Measurements from ENCODE around the gene LRP1. TPM values are rescaled to one million over a fixed set of nuclear protein-coding genes. Genes with fewer than 3 reads are reported as not detected.

LRP1 gene
- total RNA-seq, 1 donor from 2014 or later = 108 TPM

DNA sequence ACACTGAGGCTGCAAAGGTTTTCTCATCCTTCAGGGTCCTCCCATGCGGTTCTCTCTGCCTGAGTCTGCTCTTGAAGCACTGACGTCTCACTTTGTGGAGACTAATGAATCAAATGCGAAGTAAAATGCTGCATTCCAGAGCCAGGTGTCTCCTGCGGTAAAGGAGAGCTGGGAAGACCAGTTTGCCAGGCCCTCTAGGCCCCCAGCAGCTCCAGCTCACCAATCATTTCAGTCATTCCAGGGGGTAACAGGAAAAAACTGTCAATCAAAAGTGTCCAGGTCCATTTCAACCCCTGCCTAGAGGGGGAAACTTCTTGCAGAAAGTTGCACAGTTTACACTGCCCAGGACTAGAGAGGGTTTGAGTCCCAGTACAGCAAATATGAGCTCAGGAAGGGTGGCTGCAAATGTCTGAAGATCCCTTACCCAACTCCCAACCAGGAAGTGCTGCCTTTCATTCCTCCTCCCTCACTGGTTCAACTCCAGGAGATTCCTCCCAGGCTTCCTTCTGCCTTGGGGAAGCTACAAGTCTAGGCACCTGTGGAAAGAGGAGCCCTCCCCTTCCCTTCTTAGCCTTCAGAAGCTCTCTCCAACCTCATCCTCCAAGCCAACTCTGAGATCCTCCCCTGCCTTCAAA, 85.6 kb downstream of the LRP1 start:
- intact Hi-C loops (cut with micrococcal nuclease) = no loop called here
- ATAC-seq (no peak), DNase-seq (no peak)

DNA sequence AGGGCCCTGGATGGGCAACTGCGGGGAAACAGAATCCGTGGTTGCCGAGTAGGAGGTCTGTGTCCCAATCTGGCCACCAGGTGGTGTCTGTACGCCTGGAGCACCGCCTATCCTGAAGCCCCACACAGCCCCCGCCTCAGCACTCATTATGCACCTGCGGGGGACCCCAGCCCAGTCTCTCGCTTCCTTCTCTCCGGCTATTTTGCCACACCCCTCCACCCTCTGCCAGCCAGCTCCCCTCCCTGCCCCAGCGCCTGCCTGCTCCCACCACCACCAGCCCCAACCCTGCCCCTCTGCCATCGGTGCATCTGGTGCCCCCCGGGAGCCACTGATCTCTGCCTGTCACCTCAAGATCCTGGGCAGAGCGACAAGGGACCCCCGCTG, 86.1 kb downstream of the LRP1 start:
- peak; percentile 74 for DNase-seq
- peak; percentile 67 for ATAC-seq
- intact Hi-C loops (cut with micrococcal nuclease) = no loop called here

DNA sequence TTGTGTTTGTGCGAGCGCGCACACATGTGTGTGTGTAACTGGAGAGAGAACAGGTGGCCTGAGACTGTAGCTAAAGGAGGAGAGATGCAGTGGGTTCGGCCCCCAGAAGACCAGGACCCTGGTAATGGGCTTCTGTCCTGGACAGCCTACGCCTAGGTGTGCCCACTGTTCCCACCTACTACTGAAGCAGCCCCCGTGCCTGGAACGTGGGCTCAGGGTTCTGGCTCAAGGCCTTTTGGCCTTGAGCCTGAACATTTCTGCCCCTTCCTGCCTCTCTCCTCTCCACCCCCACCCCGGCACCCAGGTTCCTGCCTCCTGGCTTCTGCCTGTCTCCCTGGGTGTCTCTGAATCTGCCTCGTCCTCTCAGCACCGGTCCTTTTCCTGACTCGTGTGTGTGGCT, 86.8 kb downstream of the LRP1 start:
- intact Hi-C loops (cut with micrococcal nuclease) = no loop called here
- DNase-seq = no peak
- ATAC-seq = no peak

DNA sequence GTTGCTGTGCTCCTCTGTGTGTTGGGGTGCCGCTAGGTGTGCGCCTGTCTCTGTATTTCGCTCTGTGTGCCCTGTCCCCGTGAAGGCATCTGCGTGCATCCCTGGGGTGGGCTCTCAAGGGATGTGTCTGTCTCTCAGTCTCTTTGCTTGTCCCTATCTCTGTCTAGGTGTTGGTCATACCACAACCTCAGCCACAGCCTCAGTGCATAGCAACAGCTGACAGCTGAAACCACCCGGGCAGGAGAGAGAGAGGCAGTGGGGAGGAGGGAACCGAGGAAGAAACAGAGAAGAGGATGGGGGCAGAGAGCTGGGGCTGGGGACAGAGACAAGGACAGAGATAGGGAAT, 87.4 kb downstream of the LRP1 start:
- intact Hi-C loops (cut with micrococcal nuclease) = no loop called here
- ATAC-seq = no peak
- DNase-seq = no peak

DNA sequence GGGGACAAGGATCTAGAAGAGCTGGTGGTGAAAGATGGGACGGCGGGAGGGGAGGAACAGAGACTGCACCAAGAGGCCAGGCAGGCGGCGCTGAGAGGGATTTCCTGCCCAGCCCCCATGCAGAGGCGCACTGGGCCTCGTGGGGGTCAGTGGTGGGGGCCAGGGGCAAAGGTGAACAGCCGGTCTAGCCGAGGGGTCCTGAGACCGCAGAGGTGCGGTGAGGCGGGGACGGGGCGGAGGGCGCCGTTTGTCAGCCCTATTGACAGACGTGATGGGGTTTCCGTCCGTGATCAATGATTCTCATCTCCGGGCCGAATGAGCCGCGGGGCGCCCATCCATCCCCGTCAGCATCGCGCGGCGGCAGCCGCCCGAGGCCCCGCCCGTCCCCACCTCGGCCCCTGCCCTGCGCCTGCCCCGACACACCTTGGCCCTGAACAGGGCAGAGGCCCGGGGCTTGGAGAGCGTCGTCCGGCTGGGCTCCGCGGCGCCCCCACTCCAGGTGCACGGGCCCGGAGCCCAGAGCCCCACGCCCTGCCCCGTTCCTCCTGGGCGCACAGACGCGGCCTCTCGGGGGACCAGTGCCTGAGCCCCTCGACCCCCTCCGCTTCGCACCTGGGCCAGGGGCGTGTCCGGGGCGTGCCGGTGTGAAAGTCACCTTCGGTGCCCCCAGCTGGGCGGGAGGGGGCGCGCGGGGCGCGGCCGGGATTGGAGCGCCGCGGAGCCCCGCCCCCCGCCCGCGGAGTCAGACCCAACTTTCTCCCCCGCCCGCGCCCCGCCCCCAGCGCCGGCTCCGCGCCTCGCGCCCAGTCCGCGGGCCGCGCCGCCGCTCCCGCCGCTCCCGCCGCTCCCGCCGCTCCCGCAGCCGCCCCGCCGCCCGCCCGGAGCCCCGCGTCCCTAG, 88.0 kb downstream of the LRP1 start, which contains the start of gene NXPH4:
Gene NXPH4, plus strand, starts transcription at position 781 of the 898 bp plus-strand sequence. CDS start 176 bp downstream, outside the sequence.
- ATAC-seq (peak; percentile 9), DNase-seq (peak; percentile 71)
- intact Hi-C loops (cut with micrococcal nuclease) = no loop called here

DNA sequence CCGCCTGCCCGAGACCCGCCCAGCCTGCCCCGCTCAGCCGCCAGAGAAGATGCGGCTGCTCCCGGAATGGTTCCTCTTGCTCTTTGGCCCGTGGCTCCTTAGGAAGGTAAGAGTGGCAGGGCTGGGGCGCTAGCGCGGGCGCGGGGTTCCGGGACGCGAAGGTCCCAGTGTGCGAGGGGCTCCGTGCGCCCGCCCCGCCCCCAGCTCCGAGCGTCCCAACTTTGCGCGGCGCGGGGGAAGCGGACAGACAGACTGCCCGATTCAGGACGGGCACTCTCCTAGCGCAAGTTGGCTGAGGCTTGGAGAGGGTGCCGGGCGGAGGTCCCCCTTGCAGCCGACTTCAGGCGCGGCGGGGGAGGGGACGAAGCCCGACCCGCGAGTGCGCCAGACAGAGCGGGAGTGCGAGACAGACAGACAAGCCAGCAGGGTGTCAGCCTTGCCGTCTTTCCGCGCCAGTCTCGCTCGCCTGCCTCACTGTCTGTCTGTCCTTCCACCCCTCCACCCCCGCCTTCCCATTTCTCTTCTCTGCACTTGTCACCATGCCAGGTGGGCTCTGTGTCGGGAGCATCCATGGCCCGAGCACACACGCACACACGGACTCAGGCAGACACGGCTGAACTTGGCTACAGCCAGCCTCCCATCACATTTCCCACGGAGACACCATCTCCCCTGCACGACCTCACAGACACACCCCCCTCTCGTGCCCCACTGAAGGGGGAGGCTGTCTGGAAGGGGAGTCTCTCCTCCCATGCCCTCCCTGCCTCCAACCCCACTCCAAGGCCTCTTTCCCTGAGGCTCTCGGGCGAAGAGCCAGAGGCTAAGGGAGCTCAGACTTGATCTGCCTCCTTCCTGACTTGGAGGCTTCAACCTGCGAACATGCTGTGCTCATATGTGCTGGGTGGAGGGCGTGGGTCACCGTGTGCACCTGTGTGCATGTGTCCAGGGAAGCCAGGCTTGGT, 88.9 kb downstream of the LRP1 start:
- no peak for DNase-seq
- no peak for ATAC-seq
- intact Hi-C loops (cut with micrococcal nuclease) = no loop called here

DNA sequence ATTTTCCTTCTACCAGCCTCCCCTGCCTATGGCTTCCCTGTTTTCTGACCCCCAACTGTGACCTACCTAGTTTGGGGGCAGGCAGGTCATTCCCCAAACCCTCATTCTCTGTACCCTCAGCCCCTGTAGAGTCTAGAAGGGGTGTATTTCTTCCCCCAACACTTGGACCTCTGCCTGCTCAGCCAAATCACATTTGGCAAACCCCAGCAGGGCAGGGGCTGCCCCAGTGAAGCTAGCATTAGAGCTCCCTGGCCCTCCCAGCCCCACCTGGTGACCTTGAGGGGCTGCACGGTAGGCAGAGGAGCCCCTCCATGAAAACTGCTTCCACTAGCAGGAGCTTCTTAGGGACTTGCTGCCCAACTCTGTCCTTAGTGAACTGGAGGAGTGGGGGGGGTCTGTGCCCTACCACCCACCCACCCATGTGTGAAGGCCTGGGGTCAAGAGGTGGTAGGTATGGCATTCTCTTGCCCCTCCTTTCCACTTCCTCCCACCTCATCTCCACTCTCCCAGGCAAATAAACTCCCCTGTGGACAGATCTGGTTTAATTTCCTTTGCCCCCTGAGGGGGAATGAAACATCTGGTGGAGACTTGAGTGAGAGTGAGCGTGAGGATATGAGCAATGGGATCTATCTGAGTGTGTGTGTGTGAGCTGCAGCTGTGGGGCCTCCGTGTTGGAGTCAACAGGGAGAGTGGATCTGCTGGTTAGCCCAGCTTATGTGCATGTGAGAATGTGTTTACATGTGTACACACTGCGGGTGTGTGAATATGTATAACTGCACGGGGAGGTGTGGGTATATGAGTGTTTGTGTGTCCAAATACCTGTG, 90.0 kb downstream of the LRP1 start:
- no peak for ATAC-seq
- intact Hi-C loops (cut with micrococcal nuclease) = no loop called here
- no peak for DNase-seq

DNA sequence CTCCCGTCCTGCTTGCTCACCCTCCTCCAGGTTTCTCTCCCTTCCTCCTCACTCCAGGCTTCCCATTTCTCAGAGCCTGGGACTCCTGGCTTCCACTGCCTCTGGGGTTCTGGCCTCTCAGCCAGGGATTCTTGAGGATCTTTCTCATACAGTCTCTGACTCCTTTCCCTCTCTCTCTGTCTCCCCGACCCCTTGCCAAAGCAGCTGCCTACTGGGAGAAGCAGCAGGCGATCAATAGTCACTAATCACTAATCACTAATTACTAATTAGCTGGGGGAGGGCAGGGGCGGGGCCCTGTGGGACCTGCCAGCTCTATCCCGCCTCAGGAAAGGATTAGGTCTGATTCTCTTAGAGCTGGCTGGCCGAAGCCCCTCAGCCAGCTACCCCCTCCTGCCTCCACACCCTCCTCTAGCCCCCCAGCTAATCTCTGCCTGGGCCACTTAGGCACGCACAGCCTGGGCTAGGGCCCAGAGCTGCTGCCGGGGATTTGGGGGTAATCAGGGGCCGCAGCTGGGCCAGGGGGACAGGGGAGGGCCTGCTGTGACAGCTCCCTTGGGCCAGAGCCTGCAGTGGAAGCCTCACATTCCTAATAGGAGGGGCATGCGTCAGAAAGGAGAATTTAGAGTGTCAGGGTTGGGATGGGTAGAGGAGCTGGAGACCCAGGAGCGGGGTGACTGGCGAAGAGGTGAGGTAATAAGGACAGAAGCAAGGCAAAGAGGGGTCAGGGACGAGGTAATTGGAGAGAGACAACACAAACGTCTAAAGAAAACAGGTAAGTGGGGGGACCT, 91.1 kb downstream of the LRP1 start:
- intact Hi-C loops (cut with micrococcal nuclease) = no loop called here
- no peak for DNase-seq
- no peak for ATAC-seq

DNA sequence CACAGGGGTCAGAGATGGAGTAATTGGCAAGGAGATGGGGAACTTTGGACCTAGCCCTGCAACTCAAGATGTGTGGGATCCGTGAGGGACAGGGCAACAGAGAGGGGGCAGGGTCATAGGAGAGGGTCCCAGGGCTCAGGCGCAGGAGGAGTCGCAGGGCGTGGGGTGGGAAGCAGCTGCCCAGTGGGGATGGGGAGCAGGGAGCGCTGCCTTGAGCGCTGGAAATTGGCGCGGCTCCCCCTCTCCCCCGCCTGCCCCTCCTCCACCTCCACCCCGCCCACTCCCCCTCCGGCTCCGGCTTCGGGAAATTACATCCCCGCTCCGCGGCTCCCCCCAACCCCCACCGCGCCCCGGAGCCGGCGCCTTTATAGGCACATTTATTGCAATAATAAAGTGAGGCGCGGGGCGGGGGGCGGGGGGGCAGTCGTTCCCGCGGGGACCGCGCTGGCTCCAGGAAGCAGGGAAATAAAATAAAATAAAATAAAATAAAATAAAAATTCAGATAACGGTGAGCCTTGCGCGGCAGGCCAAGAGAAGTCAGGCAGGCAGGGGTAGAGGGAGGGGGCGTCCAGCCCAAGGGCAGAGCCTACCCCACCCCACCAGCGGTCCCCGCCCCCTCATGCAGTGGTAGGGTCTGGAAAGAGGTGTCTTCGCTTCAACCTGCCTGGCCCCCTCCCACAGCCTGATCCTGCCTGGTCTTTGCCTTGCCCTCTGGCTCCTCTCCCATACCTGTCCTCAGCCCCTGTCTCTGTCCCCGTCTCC, 91.9 kb downstream of the LRP1 start:
- DNase-seq (no peak), ATAC-seq (no peak)
- intact Hi-C loops (cut with micrococcal nuclease) = no loop called here

DNA sequence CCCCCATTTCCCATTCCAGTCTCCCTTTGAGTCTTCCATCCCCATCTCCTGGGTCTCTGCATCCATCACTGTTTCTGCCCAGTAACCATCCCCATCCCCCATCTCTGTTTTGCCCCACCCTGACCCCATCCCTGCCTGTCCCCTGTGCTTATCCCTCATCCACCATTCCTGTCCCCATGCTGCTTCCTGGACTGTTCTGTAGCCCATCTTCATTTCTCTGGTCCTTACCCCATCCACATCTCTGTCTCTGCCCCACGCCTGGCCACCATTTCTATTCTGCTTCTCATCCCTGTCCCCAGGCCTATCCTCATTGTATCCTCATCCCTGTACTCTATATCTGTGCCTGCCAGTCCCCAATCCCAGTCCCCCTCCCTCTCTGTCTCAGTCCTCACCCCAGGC, 92.5 kb downstream of the LRP1 start:
- DNase-seq = no peak
- intact Hi-C loops (cut with micrococcal nuclease) = no loop called here
- ATAC-seq = no peak

DNA sequence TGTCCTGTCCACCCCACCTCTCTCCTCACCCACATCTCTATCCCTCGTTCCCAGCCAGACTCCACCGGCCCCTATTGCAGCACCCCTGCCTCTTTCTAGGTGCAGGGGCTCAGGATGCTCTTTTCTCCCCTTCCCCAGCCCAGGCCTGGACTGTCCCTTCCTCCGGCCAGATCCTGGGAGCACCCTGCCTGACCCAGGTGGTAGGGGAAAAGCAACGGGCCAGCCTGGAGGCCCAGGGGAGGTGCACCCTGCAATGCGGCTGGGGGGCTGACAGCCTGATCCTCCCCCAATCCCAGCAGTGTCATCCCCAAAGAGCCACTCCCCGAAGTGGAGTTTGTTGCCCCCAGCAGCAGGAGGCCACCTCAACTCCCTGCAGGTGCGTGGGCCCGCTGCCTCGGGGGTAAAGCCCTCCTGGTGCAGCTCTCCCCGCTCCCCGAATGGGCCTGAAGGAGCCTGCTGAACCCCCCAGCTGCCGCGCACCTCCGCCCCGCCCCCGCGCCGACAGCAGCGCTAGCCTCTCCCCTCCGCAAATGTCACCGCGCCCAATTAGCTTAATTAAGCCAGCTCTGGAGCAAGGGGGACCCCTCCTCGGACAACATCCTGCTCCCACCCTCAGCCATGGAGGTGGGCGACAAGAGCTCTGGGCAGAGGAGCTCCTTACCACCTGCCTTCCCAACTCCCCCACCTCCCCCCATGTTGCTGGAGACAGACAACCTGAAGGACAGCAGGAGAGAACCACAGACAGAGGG, 93.1 kb downstream of the LRP1 start:
- ATAC-seq (no peak), DNase-seq (no peak)
- intact Hi-C loops (cut with micrococcal nuclease) = no loop called here

DNA sequence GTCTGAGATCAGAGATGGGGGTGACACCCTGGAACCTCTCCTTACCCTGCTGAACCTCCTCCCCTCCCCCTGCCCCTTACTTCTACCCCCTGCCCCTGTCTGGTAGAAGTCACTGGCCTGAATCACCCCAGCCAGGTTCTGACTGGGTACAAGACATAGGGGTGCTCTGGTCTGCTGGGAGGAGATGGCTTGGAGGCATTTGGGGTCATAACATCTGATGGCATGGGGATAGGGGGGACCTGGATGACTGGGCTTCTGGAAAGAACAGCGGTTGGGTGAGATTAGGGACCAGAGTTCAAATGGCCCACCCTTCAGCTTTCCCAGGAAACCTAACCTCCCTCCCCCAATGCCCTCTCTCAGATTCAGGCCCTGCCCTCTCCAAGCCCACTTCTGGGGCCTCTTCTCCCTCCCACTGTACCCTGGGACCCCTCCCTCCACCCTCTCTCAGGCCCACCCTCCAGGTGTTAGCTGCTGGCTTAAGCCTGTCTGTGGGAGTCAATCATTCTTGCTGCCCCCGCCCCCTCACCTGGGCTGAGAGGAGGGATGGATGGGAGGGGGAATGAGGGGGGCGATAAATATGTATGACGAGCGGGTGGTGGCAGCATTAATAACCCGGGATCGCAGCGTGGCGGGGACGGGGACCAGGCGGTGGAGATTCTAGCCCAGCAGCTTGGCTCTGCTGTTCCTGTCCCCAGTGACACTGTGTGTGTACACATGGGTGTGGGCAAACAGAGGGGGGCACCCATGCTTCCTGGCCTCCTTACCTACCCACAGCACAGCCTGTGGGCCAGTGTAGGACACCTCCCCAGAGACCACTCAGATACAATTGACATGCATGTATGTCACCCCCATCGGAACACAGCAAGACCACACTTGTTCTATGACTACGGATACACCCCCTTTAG, 94.3 kb downstream of the LRP1 start:
- intact Hi-C loops (cut with micrococcal nuclease) = no loop called here
- DNase-seq (no peak), ATAC-seq (no peak)

DNA sequence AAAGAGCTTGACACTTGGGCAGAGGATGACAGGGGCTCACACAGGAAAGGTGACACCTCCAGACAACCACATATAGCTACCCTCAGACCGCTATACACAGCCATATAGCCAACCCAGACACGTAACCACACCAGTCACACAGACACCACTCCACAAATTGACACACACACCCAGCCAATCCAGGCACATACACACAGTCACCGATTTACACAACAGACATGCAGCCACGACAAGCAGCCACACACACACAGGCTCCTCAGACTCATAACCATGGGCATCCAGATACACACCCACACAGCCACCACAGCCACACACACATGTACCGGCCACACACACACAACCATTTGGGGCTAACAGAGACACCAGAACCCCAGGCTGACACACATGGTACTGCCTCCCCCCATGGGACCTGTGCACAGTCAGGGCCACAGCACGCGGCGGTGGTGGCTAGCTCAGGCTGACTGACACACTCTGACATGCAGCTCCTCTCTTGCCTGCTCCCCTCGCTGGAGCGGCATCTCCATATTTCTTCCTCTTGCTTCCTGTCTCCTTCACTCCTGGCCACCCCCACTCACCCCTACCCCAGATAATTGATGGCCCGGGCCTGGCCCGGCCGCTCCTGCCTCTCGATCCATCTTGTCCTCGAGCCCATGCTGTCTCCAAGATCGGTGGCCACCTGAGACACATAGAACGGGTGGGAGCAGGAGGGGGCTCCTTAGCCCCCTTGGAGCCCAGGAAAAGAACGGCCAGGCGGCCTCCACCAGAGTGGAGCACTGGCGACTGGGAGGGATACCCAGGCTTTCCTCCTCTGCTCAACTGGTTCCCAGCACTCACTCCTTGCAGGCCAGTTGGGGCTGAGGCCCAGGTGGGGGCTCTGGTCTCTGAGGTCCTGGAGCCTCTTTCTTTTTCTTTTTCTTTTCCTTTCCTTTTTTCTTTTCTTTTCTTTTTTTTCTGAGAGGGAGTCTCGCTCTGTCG, 95.2 kb downstream of the LRP1 start:
- intact Hi-C loops (cut with micrococcal nuclease) = no loop called here
- no peak for DNase-seq
- ATAC-seq = no peak

DNA sequence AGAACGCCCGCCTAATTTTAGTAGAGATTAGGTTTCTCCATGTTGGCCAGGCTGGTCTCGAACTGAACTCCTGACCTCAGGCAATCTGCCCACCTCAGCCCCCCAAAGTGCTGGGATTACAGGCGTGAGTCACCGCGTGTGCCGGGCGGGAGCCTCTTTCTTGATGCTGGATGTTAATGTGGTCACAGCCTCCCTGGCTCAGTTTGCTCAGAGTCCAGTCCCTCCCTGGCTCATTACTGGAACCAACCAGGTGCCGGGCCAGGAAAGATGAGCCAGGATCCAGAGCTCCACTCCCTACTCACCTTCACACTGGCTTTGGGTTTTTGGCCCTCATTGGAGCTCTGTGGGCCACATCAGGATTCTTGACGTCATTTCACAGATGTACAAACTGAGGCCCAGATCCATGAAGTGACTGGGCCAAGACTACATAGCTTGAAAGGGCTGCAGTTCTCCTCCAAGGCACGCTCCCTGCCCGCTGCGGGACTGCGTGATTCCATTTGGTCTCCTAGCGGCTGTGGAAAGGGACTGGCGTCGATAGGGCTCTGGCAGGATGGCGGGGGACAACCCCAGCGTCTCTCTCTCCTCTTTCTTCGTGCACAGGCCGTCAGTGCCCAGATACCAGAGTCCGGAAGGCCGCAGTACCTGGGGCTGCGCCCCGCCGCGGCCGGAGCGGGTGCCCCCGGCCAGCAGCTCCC, 96.1 kb downstream of the LRP1 start:
- DNase-seq = no peak
- no peak for ATAC-seq
- intact Hi-C loops (cut with micrococcal nuclease) = no loop called here
